Loucy (cell line): Measurements from ENCODE around the gene PAXX.

ENCODE experiments used
- H2AFZ ChIP-seq: fragments of 200-600 bp; sonication (generic); 2 replicates; pipeline ENCODE4 v1.6.0; 2016; ENCODE audit warnings: antibody characterized with exemption, mild to moderate bottlenecking, low read length, moderate library complexity
- H3F3A ChIP-seq: fragments of 200-600 bp; 2 replicates; pipeline ENCODE4 v1.6.0; 2016; ENCODE audit warnings: antibody characterized with exemption, low read depth, mild to moderate bottlenecking
- H3K27me3 ChIP-seq: fragments of 200-600 bp; sonication (generic); 2 replicates; pipeline ENCODE4 v1.6.1; 2014; ENCODE audit warnings: low read length, mild to moderate bottlenecking; ENCODE audit not compliant: insufficient read depth, poor library complexity, severe bottlenecking
- H3K36me3 ChIP-seq: fragments of 200-600 bp; sonication (generic); 2 replicates; pipeline ENCODE4 v1.6.1; 2016; ENCODE audit warnings: low read length; ENCODE audit not compliant: insufficient read depth
- H3K4me1 ChIP-seq: fragments of 200-600 bp; sonication (generic); 2 replicates; pipeline ENCODE4 v1.5.1; 2014; ENCODE audit warnings: low read length, mild to moderate bottlenecking; ENCODE audit not compliant: insufficient read depth, poor library complexity, severe bottlenecking
- H3K4me2 ChIP-seq: fragments of 200-600 bp; sonication (generic); 2 replicates; pipeline ENCODE4 v1.6.0; 2014; ENCODE audit warnings: antibody characterized with exemption, low read length, low read depth, mild to moderate bottlenecking; ENCODE audit not compliant: poor library complexity, severe bottlenecking
- H3K4me3 ChIP-seq: fragments of 200-600 bp; sonication (generic); 2 replicates; pipeline ENCODE4 v1.5.1; 2014; ENCODE audit warnings: low read length, mild to moderate bottlenecking, mixed read lengths; ENCODE audit not compliant: poor library complexity, severe bottlenecking
- H3K79me2 ChIP-seq: fragments of 200-600 bp; sonication (generic); 2 replicates; pipeline ENCODE4 v1.6.1; 2014; ENCODE audit warnings: low read length; ENCODE audit not compliant: insufficient read depth
- H3K9ac ChIP-seq: fragments of 200-600 bp; sonication (generic); 2 replicates; pipeline ENCODE4 v1.6.0; 2014; ENCODE audit warnings: mild to moderate bottlenecking, low read depth, low read length, moderate library complexity; ENCODE audit not compliant: poor library complexity, severe bottlenecking
- H3K9me2 ChIP-seq: fragments of 200-600 bp; sonication (generic); replicated peaks from 2 replicates; pipeline ENCODE4 v1.6.1; 2016; ENCODE audit warnings: low read depth, low read length, mixed read lengths
- H3K9me3 ChIP-seq: fragments of 200-600 bp; sonication (generic); 2 replicates; pipeline ENCODE4 v1.6.1; 2014; ENCODE audit warnings: mild to moderate bottlenecking, antibody characterized with exemption, low read length, low read depth; ENCODE audit not compliant: insufficient read depth
- H4K20me1 ChIP-seq: fragments of 200-600 bp; sonication (generic); 2 replicates; pipeline ENCODE4 v1.6.0; 2014; ENCODE audit warnings: antibody characterized with exemption, low read length, mild to moderate bottlenecking; ENCODE audit not compliant: insufficient read depth, poor library complexity, severe bottlenecking
- EZH2phosphoT487 ChIP-seq: fragments of 200-600 bp; IDR thresholded peaks from 2 replicates; pipeline ENCODE4 v1.6.1; 2018; ENCODE audit warnings: antibody characterized with exemption, mild to moderate bottlenecking, moderate library complexity, borderline replicate concordance
- TF ChIP-seq, protein P1 (sequence below): fragments of 200-600 bp; sonication (generic); conservative IDR thresholded peaks from 2 replicates; pipeline ENCODE4 v1.5.1; 2014; ENCODE audit warnings: mild to moderate bottlenecking, antibody characterized with exemption, low read length

The PAXX gene

DNA sequence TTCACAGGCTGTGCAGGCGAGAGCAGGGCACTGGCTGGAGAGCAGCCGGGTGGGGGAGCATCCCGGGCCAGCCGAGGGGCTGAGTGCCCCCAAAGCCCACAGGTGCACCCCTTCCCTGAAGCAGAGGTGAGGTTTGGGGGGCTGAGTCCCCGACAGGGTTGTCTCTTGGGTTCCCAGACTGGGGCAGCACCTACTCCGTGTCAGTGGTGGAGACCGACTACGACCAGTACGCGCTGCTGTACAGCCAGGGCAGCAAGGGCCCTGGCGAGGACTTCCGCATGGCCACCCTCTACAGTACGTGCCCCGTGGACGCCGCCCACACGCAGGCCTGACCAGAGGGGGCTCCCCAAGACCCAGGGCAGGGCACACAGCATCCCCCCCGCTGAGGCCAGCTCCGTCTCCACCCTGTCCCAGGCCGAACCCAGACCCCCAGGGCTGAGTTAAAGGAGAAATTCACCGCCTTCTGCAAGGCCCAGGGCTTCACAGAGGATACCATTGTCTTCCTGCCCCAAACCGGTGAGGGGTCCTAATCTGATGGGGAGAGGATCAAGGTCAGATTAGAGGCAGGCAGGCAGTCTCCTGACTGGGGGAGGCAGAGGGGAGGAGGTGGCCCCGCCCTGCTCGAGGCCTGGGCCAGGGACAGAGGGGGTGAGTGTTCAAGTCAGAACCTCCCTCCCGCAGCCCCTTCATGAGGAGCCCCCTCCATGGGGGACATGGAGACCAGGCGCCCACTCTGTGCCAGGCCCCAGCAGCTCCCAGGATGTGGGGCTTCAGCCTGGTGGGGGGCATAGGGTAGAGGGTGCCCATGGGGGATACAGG is 12.2 kb upstream of the PAXX start:
- Histone ChIP-seq H3K79me2 (no peaks in the 10 kb centered on the region), H3K27me3 (no peaks in the 10 kb centered on the region), H3K4me2 (no peak overlapping the region), H3K4me3 (no peak overlapping the region), H3K36me3 (no peaks in the 10 kb centered on the region), H4K20me1 (no peaks in the 10 kb centered on the region), H3K4me1 (peaks cover 5% of the 10 kb centered on the region), H2AFZ (no peak overlapping the region), H3K9me2 (no peaks in the 10 kb centered on the region), H3K9ac (no peak overlapping the region), H3F3A (no peaks in the 10 kb centered on the region), H3K9me3 (no peaks in the 10 kb centered on the region)
- TF ChIP-seq, protein P1, sequence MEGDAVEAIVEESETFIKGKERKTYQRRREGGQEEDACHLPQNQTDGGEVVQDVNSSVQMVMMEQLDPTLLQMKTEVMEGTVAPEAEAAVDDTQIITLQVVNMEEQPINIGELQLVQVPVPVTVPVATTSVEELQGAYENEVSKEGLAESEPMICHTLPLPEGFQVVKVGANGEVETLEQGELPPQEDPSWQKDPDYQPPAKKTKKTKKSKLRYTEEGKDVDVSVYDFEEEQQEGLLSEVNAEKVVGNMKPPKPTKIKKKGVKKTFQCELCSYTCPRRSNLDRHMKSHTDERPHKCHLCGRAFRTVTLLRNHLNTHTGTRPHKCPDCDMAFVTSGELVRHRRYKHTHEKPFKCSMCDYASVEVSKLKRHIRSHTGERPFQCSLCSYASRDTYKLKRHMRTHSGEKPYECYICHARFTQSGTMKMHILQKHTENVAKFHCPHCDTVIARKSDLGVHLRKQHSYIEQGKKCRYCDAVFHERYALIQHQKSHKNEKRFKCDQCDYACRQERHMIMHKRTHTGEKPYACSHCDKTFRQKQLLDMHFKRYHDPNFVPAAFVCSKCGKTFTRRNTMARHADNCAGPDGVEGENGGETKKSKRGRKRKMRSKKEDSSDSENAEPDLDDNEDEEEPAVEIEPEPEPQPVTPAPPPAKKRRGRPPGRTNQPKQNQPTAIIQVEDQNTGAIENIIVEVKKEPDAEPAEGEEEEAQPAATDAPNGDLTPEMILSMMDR = no peak
- no peak for TF ChIP-seq EZH2phosphoT487

DNA sequence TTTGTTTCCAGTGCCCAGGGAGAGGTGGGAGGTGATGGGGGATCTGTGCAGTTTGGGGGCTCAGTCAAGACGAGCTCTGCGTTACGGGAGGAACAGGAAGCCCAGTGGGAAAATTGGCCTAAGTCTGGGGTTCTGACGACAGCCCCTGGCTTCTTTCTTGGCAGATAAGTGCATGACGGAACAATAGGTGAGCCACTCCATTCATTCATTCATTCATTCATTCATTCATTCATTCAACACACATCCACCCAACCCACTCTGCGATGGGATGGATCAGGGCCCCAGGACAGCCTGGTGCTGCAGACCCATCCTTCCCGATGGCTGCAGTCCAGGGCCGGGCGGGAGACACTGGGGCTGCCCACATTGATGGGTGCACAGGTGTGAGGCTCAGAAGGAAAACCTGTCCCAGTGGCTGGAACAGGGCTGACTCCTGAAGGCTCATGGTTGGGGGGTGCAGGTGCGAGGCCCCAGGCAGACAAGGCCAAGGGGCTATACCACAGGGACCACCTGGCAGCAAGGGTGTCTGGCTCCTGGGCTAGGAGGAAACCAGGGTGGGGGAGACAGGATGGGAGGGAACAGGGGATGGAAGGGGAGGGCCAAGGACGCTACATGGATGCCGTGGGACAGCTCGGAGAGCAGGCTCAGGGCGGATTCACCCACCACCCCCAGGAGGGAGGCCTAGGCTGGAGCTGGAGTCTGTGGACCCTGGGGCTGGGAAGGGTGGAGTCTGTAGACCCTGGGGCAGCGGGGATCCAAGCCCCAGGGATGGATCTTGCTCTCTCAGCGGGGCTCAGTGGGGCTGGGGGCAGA is 11.3 kb upstream of the PAXX start:
- Histone ChIP-seq H3K27me3 (no peaks in the 10 kb centered on the region), H3K4me2 (no peak overlapping the region), H3K4me1 (no peaks in the 10 kb centered on the region), H3K9me2 (no peaks in the 10 kb centered on the region), H3K9ac (no peak overlapping the region), H3K36me3 (no peaks in the 10 kb centered on the region), H3K4me3 (no peak overlapping the region), H3K79me2 (no peaks in the 10 kb centered on the region), H2AFZ (no peak overlapping the region), H3F3A (no peaks in the 10 kb centered on the region), H3K9me3 (no peaks in the 10 kb centered on the region), H4K20me1 (no peaks in the 10 kb centered on the region)
- no peak for TF ChIP-seq EZH2phosphoT487
- TF ChIP-seq, protein P1 = no peak

DNA sequence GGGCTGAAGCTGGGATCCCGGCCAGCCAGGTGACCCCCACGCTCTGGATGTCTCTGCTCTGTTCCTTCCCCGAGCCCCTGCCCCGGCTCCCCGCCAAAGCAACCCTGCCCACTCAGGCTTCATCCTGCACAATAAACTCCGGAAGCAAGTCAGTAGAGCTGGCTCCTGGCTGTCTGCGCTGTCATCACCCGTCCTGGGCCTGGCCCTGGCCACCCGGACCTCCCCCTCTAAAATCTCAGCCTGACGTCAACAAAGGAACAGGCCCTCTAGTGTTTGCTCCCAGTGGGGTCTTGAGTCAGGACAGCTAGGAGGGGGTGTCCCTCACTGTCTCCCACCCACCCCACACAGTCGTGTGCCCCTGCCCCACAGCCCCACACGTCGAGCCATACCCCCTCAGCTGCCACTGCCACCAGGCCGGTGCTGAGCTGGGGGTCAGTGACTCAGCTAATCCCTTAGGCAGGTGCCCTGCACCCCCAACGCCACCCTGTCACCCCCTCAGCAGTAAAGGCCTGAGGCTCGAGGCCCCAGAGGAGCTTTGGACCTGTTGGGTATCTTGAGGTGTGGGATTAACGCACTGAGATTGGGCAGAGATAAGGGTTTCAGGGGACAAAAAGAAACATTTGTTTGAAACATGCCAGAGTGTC is 10.5 kb upstream of the PAXX start:
- H3K79me2 ChIP-seq = no peaks in the 10 kb centered on the region
- no peaks in the 10 kb centered on the region for H3K9me3 ChIP-seq
- no peak overlapping the region for H3K4me3 ChIP-seq
- no peaks in the 10 kb centered on the region for H3K9me2 ChIP-seq
- no peaks in the 10 kb centered on the region for H4K20me1 ChIP-seq
- H3K4me1 ChIP-seq = no peaks in the 10 kb centered on the region
- TF ChIP-seq, protein P1 = no peak
- TF ChIP-seq EZH2phosphoT487 = no peak
- no peaks in the 10 kb centered on the region for H3K27me3 ChIP-seq
- H3K9ac ChIP-seq = no peak overlapping the region
- H3K36me3 ChIP-seq = no peaks in the 10 kb centered on the region
- no peak overlapping the region for H3K4me2 ChIP-seq
- no peaks in the 10 kb centered on the region for H3F3A ChIP-seq
- H2AFZ ChIP-seq = no peak overlapping the region
